OCI-LY7 (cell line): ENCODE data around the gene GHITM. TPM values are rescaled to one million over a fixed set of nuclear protein-coding genes. Genes with fewer than 3 reads are reported as not detected.
A peak's percentile ranks its signal among the peaks of the same experiment; 100 is the strongest.

Experiments
- Bru-seq: library from RNA; stranded (reverse); fragments of 400-500 nt; gene quantifications from one replicate; lab custom pipeline; 2021; lab: Mats Ljungman, UMichigan
- BruChase-seq, 2 experiments: library from RNA; stranded (reverse); fragments of 400-500 nt; gene quantifications; one replicate each; lab custom pipeline; 2021; lab: Mats Ljungman, UMichigan
- BruUV-seq: library from RNA; stranded (reverse); fragments of 400-500 nt; replicated peaks from 2 replicates; lab custom pipeline; 2021; lab: Mats Ljungman, UMichigan
- CTCF ChIA-PET: fragments of 300-600 bp; sonication (Branson Sonifier 250); formaldehyde crosslinking; loops from one replicate; lab custom pipeline; 2022; ENCODE audit warnings: antibody characterized with exemption; ENCODE audit not compliant: unreplicated experiment; lab: Charles Lee
- POLR2A ChIA-PET: fragments of 300-600 bp; sonication (Branson Sonifier 250); formaldehyde crosslinking; loops from one replicate; lab custom pipeline; 2022; ENCODE audit warnings: antibody characterized with exemption; lab: Charles Lee
- DNase-seq: peaks from one replicate; pipeline ENCODE4 v3.0.0-alpha.2; 2015; ENCODE audit warnings: low spot score
- H2AFZ ChIP-seq: fragments of 200-600 bp; sonication (generic), shearing (Covaris generic); 2 replicates; pipeline ENCODE4 v1.6.1; 2014; ENCODE audit warnings: mild to moderate bottlenecking, antibody characterized with exemption, low read length, moderate library complexity
- H3K27ac ChIP-seq: fragments of 200-600 bp; sonication (generic); 2 replicates; pipeline ENCODE4 v1.5.1; 2014; ENCODE audit warnings: mixed run types, low read depth, mild to moderate bottlenecking, moderate library complexity, low read length, inconsistent platforms; ENCODE audit not compliant: poor library complexity, severe bottlenecking
- H3K36me3 ChIP-seq: fragments of 200-600 bp; sonication (generic); 2 replicates; pipeline ENCODE4 v1.6.1; 2014; ENCODE audit warnings: mild to moderate bottlenecking, antibody characterized with exemption, low read length, moderate library complexity, mixed read lengths; ENCODE audit not compliant: insufficient read depth
- H3K4me1 ChIP-seq: fragments of 200-600 bp; sonication (generic); 2 replicates; pipeline ENCODE4 v1.5.1; 2014; ENCODE audit warnings: mild to moderate bottlenecking, low read length; ENCODE audit not compliant: insufficient read depth, poor library complexity, severe bottlenecking
- H3K4me2 ChIP-seq: fragments of 200-600 bp; sonication (generic); 2 replicates; pipeline ENCODE4 v1.6.1; 2014; ENCODE audit warnings: mild to moderate bottlenecking, low read length
- H3K4me3 ChIP-seq: fragments of 200-600 bp; sonication (generic); 2 replicates; pipeline ENCODE4 v1.5.1; 2014; ENCODE audit warnings: mild to moderate bottlenecking, low read depth, low read length; ENCODE audit not compliant: poor library complexity, severe bottlenecking
- H3K79me2 ChIP-seq: fragments of 200-600 bp; sonication (generic); 2 replicates; pipeline ENCODE4 v1.6.1; 2016; ENCODE audit warnings: low read depth, mild to moderate bottlenecking, low read length, moderate library complexity, mixed read lengths; ENCODE audit not compliant: insufficient read depth
- H3K9me2 ChIP-seq: fragments of 200-600 bp; sonication (generic); 2 replicates; pipeline ENCODE4 v1.6.1; 2016; ENCODE audit warnings: mild to moderate bottlenecking, low read length, mixed read lengths; ENCODE audit not compliant: insufficient read depth
- H3K9me3 ChIP-seq: fragments of 200-600 bp; sonication (generic); 2 replicates; pipeline ENCODE4 v1.6.1; 2014; ENCODE audit warnings: mild to moderate bottlenecking, mixed run types, low read length, mixed read lengths
- H4K20me1 ChIP-seq: fragments of 200-600 bp; sonication (generic); 2 replicates; pipeline ENCODE4 v1.6.1; 2014; ENCODE audit warnings: mild to moderate bottlenecking, antibody characterized with exemption, low read length, moderate library complexity, mixed read lengths; ENCODE audit not compliant: insufficient read depth
- CTCF ChIP-seq: fragments of 200-600 bp; sonication (generic); conservative IDR thresholded peaks from 2 replicates; pipeline ENCODE4 v1.5.1; 2014; ENCODE audit warnings: mild to moderate bottlenecking, antibody characterized with exemption, low read length, moderate library complexity, mixed read lengths
- EZH2phosphoT487 ChIP-seq: fragments of 200-600 bp; sonication (generic); IDR thresholded peaks from 2 replicates; pipeline ENCODE4 v1.6.1; 2018; ENCODE audit warnings: low read depth, borderline replicate concordance, mild to moderate bottlenecking, mixed run types, antibody characterized with exemption, low read length, moderate library complexity, mixed read lengths
- intact Hi-C: fragments of 100-400 bp; cut with micrococcal nuclease; formaldehyde crosslinking; loops from one replicate; pipeline ENCODE4 v1.10.0; 2022; ENCODE audit not compliant: unreplicated experiment
- long read RNA-seq: library from polyadenylated mRNA; stranded (forward); transcript quantifications from one replicate; pipeline ENCODE4 v2.0.0, GENCODE V29; 2022
- total RNA-seq, 2 experiments: library from RNA; depleted of rRNA in 1 of 2; stranded (reverse); fragments of >200 nt in 1 of 2; shearing (Covaris generic) in 1 of 2; gene quantifications; 2 replicates each; pipeline ENCODE4 v1.2.3, GENCODE V29; 2014 to 2022

Gene GHITM
- total RNA-seq (2014; rRNA removed; shearing (Covaris generic)), result 103 and 119 TPM in 2 replicates
- 120 and 132 TPM in 2 replicates for total RNA-seq (2022)
- Bru-seq, nascent RNA, result percentile 94 among the genes with signal in this experiment
- percentile 98 among the genes with signal in this experiment for BruChase-seq, experiment 1, labeled RNA remaining after a 6-hour chase
- percentile 94 among the genes with signal in this experiment for BruChase-seq, experiment 2, labeled RNA remaining after a 2-hour chase
- long read RNA-seq, transcript GHITM-201 (9 exons, 2,128 nt), result major isoform, 551 of 601 reads
- long read RNA-seq, partial matches to known transcripts, result 29 of 601 reads
- long read RNA-seq, other reads (novel, unspliced or antisense), result 21 of 601 reads

- POLR2A ChIA-PET, result interaction anchor here (0.8 to 1.6 kb wide), 4 partner anchors 10 to 454 kb away, joined by 3 to 6 read pairs (median 4); no protein-coding TSS in a partner anchor
- peak within 1 kb of the TSS; percentile 44 for H3K27ac ChIP-seq
Observed at GRCh38 chr10:84139126-84140035, at the start of gene GHITM. TSS of gene GHITM (plus strand) at chr10:84139509. CDS start at chr10:84141501, 1,992 bp downstream.

GRCh38 chr10:84095811-84096497 lies 43.4 kb upstream of the GHITM start:
- Histone ChIP-seq H3K4me3 (no peak overlapping the region), H3K4me1 (no peaks in the 10 kb centered on the region), H3K36me3 (no peaks in the 10 kb centered on the region), H3K4me2 (no peak overlapping the region), H3K79me2 (no peaks in the 10 kb centered on the region), H2AFZ (no peak overlapping the region), H3K9me2 (no peaks in the 10 kb centered on the region), H3K9me3 (no peaks in the 10 kb centered on the region), H3K27ac (no peak overlapping the region), H4K20me1 (no peaks in the 10 kb centered on the region)
- no peak for TF ChIP-seq CTCF
- no peak for TF ChIP-seq EZH2phosphoT487
- no TSS peak for BruUV-seq
- ChIA-PET CTCF (no interaction called here), POLR2A (no interaction called here)
- intact Hi-C loops, result no loop called here
- no peak for DNase-seq

More at GRCh38 chr10:84139126-84140035, at the start of gene GHITM:
- peak within 1 kb of the TSS; percentile 91 for H3K4me2 ChIP-seq
- DNase-seq, result peak; percentile 98
- peak within 1 kb of the TSS; percentile 100 for H2AFZ ChIP-seq
- no peak for TF ChIP-seq CTCF
- TF ChIP-seq EZH2phosphoT487, result no peak
- intact Hi-C loops, result loop anchor here (2.0 kb wide), 1 partner anchor 189 kb away; the partner anchor contains the start of gene CCSER2
- CTCF ChIA-PET, result interaction anchor here (1.6 kb wide), 1 partner anchor 10 kb away, joined by 5 read pairs; no protein-coding TSS in a partner anchor
- peaks cover 32% of the 10 kb centered on the region for H3K36me3 ChIP-seq
- H3K9me2 ChIP-seq, result no peaks in the 10 kb centered on the region; the same call in 1 of the 2 replicates
- peaks cover 20% of the 10 kb centered on the region for H3K4me1 ChIP-seq
- BruUV-seq, result no TSS peak
- H3K4me3 ChIP-seq, result peak within 1 kb of the TSS; percentile 98
- H3K79me2 ChIP-seq, result peaks cover 31% of the 10 kb centered on the region
- no peaks in the 10 kb centered on the region for H3K9me3 ChIP-seq
- 0 out of 2 replicates have a peak, but pooled peaks cover 8% of the 10 kb centered on the region for H4K20me1 ChIP-seq
